Gastroesophageal sphincter (tissue), 3 donors: ENCODE measurements around the gene ANKDD1B.

Source experiments
- CTCF ChIP-seq, 4 experiments: fragments of 200-600 bp in 2 of 4; fragments of 450-650 bp in 2 of 4; sonication (generic) in 1 of 4; IDR thresholded peaks; one replicate each; pipeline ENCODE4 v1.5.1; 2017 to 2019; ENCODE audit warnings: antibody characterized with exemption in 4 of 4, mild to moderate bottlenecking in 2 of 4, moderate library complexity in 2 of 4
- EP300 ChIP-seq: sonication (generic); formaldehyde crosslinking; IDR thresholded peaks from one replicate; pipeline ENCODE4 v1.6.1; 2017; ENCODE audit warnings: antibody characterized with exemption, mild to moderate bottlenecking
- POLR2A ChIP-seq, 2 donors: fragments of 450-650 bp; IDR thresholded peaks; one replicate each; pipeline ENCODE4 v1.6.1; 2017; ENCODE audit warnings: antibody characterized with exemption in 2 of 2, mild to moderate bottlenecking in 2 of 2, moderate library complexity in 1 of 2
- POLR2AphosphoS5 ChIP-seq: sonication (generic); formaldehyde crosslinking; IDR thresholded peaks from one replicate; pipeline ENCODE4 v1.6.1; 2017; ENCODE audit warnings: antibody characterized with exemption

GRCh38 chr5:75706016-75706415, 94.8 kb downstream of the ANKDD1B start:
- no peak for TF ChIP-seq POLR2AphosphoS5
- no peak for TF ChIP-seq CTCF (IDR thresholded peaks at IDR 0.05)
- TF ChIP-seq POLR2A (IDR thresholded peaks at IDR 0.05): no peak
- no peak for TF ChIP-seq EP300
